ENCODE measurements around the gene ALOX5.
"Not testable (repeated sequence)": the region's sequence is repeated elsewhere in the genome, so short reads cannot be mapped to it uniquely, and the experiment has no call there.

The ALOX5 gene

GRCh38 chr10:45461034-45461433, 87.0 kb downstream of the ALOX5 start:
- no peak for DNase-seq (ENCODE audit: extremely low read depth in 1 of 2, low read depth in 1 of 2)

- DNase-seq (ENCODE audit: extremely low read depth in 1 of 2, low read depth in 1 of 2), result no peak
Observed at GRCh38 chr10:45463244-45464116, 89.5 kb downstream of the ALOX5 start.

GRCh38 chr10:45464958-45465567, 91.0 kb downstream of the ALOX5 start:
- DNase-seq (ENCODE audit: extremely low read depth in 1 of 2, low read depth in 1 of 2), result peak; percentile 45 to 62

GRCh38 chr10:45466784-45467183, 92.8 kb downstream of the ALOX5 start:
- no peak for DNase-seq (ENCODE audit: extremely low read depth in 1 of 2, low read depth in 1 of 2)

GRCh38 chr10:45468079-45468478, 94.1 kb downstream of the ALOX5 start:
- no peak for DNase-seq (ENCODE audit: extremely low read depth in 1 of 2, low read depth in 1 of 2)

- peak; percentile 7 to 11 for DNase-seq (ENCODE audit: extremely low read depth in 1 of 2, low read depth in 1 of 2)
Observed at GRCh38 chr10:45470098-45471012, 96.3 kb downstream of the ALOX5 start.

GRCh38 chr10:45471059-45471458, 97.0 kb downstream of the ALOX5 start:
- DNase-seq (ENCODE audit: extremely low read depth in 1 of 2, low read depth in 1 of 2), result no peak

- no peak for DNase-seq (ENCODE audit: extremely low read depth in 1 of 2, low read depth in 1 of 2)
Observed at GRCh38 chr10:45471531-45472310, 97.7 kb downstream of the ALOX5 start.

- no peak for DNase-seq (ENCODE audit: extremely low read depth in 1 of 2, low read depth in 1 of 2)
Observed at GRCh38 chr10:45473126-45473525, 99.1 kb downstream of the ALOX5 start.

GRCh38 chr10:45476559-45476958, 102.5 kb downstream of the ALOX5 start:
- DNase-seq (ENCODE audit: extremely low read depth in 1 of 2, low read depth in 1 of 2), result no peak

- DNase-seq (ENCODE audit: extremely low read depth in 1 of 2, low read depth in 1 of 2), result no peak
Observed at GRCh38 chr10:45480294-45480693, 106.3 kb downstream of the ALOX5 start.

GRCh38 chr10:45481100-45481499, 107.1 kb downstream of the ALOX5 start:
- not testable (repeated sequence) for DNase-seq (ENCODE audit: extremely low read depth in 1 of 2, low read depth in 1 of 2)

- DNase-seq (ENCODE audit: extremely low read depth in 1 of 2, low read depth in 1 of 2), result no peak
Observed at GRCh38 chr10:45483002-45483401, 109.0 kb downstream of the ALOX5 start.

GRCh38 chr10:45487735-45488134, 113.7 kb downstream of the ALOX5 start:
- no peak for DNase-seq (ENCODE audit: extremely low read depth in 1 of 2, low read depth in 1 of 2)

GRCh38 chr10:45488365-45488764, 114.3 kb downstream of the ALOX5 start:
- no peak for DNase-seq (ENCODE audit: extremely low read depth in 1 of 2, low read depth in 1 of 2)

GRCh38 chr10:45490277-45490676, 116.3 kb downstream of the ALOX5 start:
- DNase-seq (ENCODE audit: extremely low read depth in 1 of 2, low read depth in 1 of 2), result no peak

- no peak for DNase-seq (ENCODE audit: extremely low read depth in 1 of 2, low read depth in 1 of 2)
Observed at GRCh38 chr10:45491061-45491460, 117.0 kb downstream of the ALOX5 start.

All from activated CD8-positive, alpha-beta memory T cell treated with anti-CD3 and anti-CD28 coated beads for 1 hour (primary cell).